ENCODE results near the gene RACK1.

DNA sequence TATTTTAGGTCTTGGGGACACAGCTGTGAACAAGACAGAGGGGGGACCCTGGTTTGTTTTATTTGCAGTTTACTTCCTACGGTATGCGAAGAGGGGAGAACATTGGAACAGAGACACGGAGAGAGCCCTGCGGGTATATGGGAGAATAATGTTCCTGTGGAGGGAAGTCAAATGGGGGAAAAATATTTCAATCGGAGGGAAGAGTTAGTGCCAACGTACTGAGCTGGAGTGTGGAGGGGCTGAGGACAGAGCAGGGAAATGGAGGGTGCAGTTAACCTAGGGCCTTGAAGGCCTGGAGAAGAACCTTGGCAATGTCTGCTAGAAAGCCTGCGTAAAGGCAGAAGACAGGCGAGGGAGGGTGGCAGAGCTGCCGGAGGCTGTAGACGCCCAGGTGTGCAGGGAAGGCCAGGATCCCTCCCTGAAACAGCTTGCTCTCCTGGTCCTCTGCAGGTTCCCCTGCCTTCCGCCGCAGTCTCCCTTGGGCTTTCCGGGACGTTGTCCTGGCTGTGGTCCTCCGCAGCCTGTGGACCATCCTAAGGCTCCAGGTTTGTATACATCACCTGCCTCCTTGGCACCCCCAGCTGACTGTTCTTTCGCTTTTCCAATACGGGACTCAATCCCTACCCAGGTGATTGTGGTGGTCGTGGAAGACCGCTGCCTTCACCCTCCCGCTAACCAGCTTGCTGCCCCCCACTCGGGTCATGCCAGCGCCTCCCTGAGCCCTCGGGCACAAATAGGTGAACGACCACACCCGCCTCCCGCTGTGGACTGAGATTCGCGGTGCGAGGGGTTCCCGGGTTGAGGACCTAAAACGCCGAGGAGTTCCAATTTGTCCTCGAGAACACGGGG, 1.9 kb upstream of the RACK1 start:
- no peak for TF ChIP-seq POLR2A (IDR thresholded peaks at IDR 0.05)
- TF ChIP-seq, protein P1, sequence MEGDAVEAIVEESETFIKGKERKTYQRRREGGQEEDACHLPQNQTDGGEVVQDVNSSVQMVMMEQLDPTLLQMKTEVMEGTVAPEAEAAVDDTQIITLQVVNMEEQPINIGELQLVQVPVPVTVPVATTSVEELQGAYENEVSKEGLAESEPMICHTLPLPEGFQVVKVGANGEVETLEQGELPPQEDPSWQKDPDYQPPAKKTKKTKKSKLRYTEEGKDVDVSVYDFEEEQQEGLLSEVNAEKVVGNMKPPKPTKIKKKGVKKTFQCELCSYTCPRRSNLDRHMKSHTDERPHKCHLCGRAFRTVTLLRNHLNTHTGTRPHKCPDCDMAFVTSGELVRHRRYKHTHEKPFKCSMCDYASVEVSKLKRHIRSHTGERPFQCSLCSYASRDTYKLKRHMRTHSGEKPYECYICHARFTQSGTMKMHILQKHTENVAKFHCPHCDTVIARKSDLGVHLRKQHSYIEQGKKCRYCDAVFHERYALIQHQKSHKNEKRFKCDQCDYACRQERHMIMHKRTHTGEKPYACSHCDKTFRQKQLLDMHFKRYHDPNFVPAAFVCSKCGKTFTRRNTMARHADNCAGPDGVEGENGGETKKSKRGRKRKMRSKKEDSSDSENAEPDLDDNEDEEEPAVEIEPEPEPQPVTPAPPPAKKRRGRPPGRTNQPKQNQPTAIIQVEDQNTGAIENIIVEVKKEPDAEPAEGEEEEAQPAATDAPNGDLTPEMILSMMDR (IDR thresholded peaks at IDR 0.05): no peak
